Panc1 (cell line): ENCODE measurements around the gene SNX9.

Source experiments
- CTCF ChIP-seq: fragments of 450-650 bp; IDR thresholded peaks from 2 replicates; pipeline ENCODE4 v1.5.1; 2017; ENCODE audit warnings: mild to moderate bottlenecking
- POLR2AphosphoS5 ChIP-seq: IDR thresholded peaks from 2 replicates; pipeline ENCODE4 v1.6.1; 2012; ENCODE audit warnings: mild to moderate bottlenecking, low read depth, low read length, moderate library complexity
- REST ChIP-seq, 2 experiments: IDR thresholded peaks; 2 replicates each; pipeline ENCODE4 v1.6.1; 2011 to 2012; ENCODE audit warnings: low read depth in 2 of 2, control low read depth in 1 of 2, low read length in 1 of 2, mild to moderate bottlenecking in 1 of 2, moderate library complexity in 1 of 2; ENCODE audit not compliant: insufficient read depth in 1 of 2
- SIN3A ChIP-seq: IDR thresholded peaks from 2 replicates; pipeline ENCODE4 v1.6.1; 2012; ENCODE audit warnings: low read depth, mild to moderate bottlenecking, low read length, moderate library complexity, borderline replicate concordance; ENCODE audit not compliant: insufficient read depth

GRCh38 chr6:157779705-157780604, 43.1 kb upstream of the SNX9 start:
- no peak for TF ChIP-seq CTCF
- TF ChIP-seq SIN3A: no peak
- TF ChIP-seq REST (IDR thresholded peaks at IDR 0.05; ENCODE audit: insufficient read depth in 1 of 2, low read depth in 2 of 2, low read length in 1 of 2): no peak
- no peak for TF ChIP-seq POLR2AphosphoS5
